ENCODE measurements around the gene RFC2.

DNA sequence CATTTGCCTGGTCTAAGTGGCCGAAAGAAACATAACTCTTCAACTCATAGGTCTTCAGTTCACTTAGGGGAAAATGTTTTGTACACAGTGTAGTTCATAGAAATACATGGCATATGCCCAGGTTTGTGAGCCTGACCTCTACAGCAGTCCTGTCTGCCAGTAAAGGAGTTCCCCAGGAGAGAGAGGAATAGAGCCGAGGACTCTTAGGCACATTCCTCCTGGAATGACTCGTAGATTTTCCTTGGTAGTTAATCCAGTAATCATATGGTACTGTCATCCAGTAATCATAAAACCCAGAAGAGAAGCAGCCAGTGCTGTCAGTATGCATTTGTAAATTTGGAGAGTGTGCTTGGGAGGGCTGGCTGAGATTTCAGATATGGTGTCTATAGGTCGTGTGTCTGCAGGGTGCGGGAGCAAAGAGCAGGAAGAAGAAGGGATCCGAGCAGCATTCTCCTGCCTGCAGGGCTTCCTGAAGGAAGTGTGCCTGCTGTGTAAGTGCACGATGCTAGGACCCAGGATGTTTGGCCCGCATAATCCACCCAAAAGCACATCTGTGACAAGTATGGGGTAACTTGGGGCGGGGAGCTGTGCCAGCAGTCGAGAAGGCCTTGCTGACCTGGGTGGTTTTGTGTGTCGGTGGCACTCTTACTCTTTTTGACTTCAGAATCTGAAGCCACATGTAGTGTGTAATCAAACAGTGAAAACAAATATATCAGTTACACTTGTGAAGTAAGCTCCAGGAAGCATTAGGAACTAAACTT is 66.1 kb downstream of the RFC2 start:
- no peak for TF ChIP-seq EZH2phosphoT487 (IDR thresholded peaks at IDR 0.05; ENCODE audit: insufficient read depth, low read depth)
- TF ChIP-seq EZH2 (IDR thresholded peaks at IDR 0.05; ENCODE audit: insufficient read depth, poor library complexity, severe bottlenecking): no peak

Measured in GM23248 (cell line).